Activated T-cell treated with anti-CD3 and anti-CD28 coated beads, Interleukin-2, amount 50 U/mL, for 4 hours (primary cell): ENCODE data around the gene PITPNM3. TPM values are rescaled to one million over a fixed set of nuclear protein-coding genes. Genes with fewer than 3 reads are reported as not detected.

Experiments used
- ATAC-seq, 2 donors: fragments of 200-7000 bp; cut with Tn5 transposase; one replicate each; pipeline ENCODE4 v1.10.0; 2021
- DNase-seq: peaks from one replicate; pipeline ENCODE4 v3.0.0-alpha.2; 2020
- H3K27me3 Mint-ChIP-seq: one replicate; pipeline ENCODE4 v1.8.0; 2021; ENCODE audit warnings: low read depth, mixed read lengths
- H3K36me3 Mint-ChIP-seq: one replicate; pipeline ENCODE4 v1.8.0; 2022; ENCODE audit warnings: mixed read lengths; ENCODE audit not compliant: insufficient read depth
- H3K4me1 Mint-ChIP-seq: one replicate; pipeline ENCODE4 v1.8.0; 2021; ENCODE audit warnings: low read depth, mixed read lengths
- H3K4me3 Mint-ChIP-seq: one replicate; pipeline ENCODE4 v1.8.0; 2021; ENCODE audit warnings: mild to moderate bottlenecking, moderate library complexity, mixed read lengths
- H3K9me3 Mint-ChIP-seq: one replicate; pipeline ENCODE4 v1.8.0; 2021; ENCODE audit warnings: mixed read lengths
- total RNA-seq, 3 donors: library from RNA; stranded (reverse); gene quantifications; one replicate each; pipeline ENCODE4 v1.2.1, GENCODE V29; 2021

PITPNM3 gene
- total RNA-seq, 3 donors from 2014 or later = 0.33 to 0.58 (median 0.56) TPM

GRCh38 chr17:6534846-6535514 is 21.4 kb downstream of the PITPNM3 start:
- Mint-ChIP-seq H3K4me1 (no peaks in the 10 kb centered on the region), H3K27me3 (peaks cover 6% of the 10 kb centered on the region), H3K36me3 (no peaks in the 10 kb centered on the region), H3K4me3 (no peak overlapping the region), H3K9me3 (no peaks in the 10 kb centered on the region)
- DNase-seq (no peak), ATAC-seq (no peak)

- H3K27me3 Mint-ChIP-seq = peaks cover 3% of the 10 kb centered on the region
- DNase-seq = no peak
- no peak overlapping the region for H3K4me3 Mint-ChIP-seq
- ATAC-seq = no peak
- H3K4me1 Mint-ChIP-seq = no peaks in the 10 kb centered on the region
- H3K9me3 Mint-ChIP-seq = no peaks in the 10 kb centered on the region
- H3K36me3 Mint-ChIP-seq = no peaks in the 10 kb centered on the region
Measured at GRCh38 chr17:6532441-6532885, 23.9 kb downstream of the PITPNM3 start.

- DNase-seq = no peak
- no peaks in the 10 kb centered on the region for H3K4me1 Mint-ChIP-seq
- no peak for ATAC-seq
- no peaks in the 10 kb centered on the region for H3K9me3 Mint-ChIP-seq
- no peak overlapping the region for H3K4me3 Mint-ChIP-seq
- H3K36me3 Mint-ChIP-seq = no peaks in the 10 kb centered on the region
- peaks cover 3% of the 10 kb centered on the region for H3K27me3 Mint-ChIP-seq
Measured at GRCh38 chr17:6531575-6531974, 24.8 kb downstream of the PITPNM3 start.

- no peaks in the 10 kb centered on the region for H3K9me3 Mint-ChIP-seq
- H3K4me1 Mint-ChIP-seq = no peaks in the 10 kb centered on the region
- DNase-seq (no peak), ATAC-seq (no peak)
- H3K4me3 Mint-ChIP-seq = no peak overlapping the region
- no peaks in the 10 kb centered on the region for H3K36me3 Mint-ChIP-seq
- H3K27me3 Mint-ChIP-seq = peaks cover 3% of the 10 kb centered on the region
Measured at GRCh38 chr17:6530324-6530920, 25.9 kb downstream of the PITPNM3 start.

- DNase-seq = no peak
- Mint-ChIP-seq H3K36me3 (no peaks in the 10 kb centered on the region), H3K4me3 (no peak overlapping the region), H3K4me1 (no peaks in the 10 kb centered on the region), H3K9me3 (no peaks in the 10 kb centered on the region), H3K27me3 (peaks cover 3% of the 10 kb centered on the region)
- ATAC-seq = no peak
Measured at GRCh38 chr17:6528557-6528956, 27.8 kb downstream of the PITPNM3 start.

- Mint-ChIP-seq H3K27me3 (no peaks in the 10 kb centered on the region), H3K36me3 (no peaks in the 10 kb centered on the region), H3K4me3 (no peak overlapping the region), H3K9me3 (no peaks in the 10 kb centered on the region), H3K4me1 (no peaks in the 10 kb centered on the region)
- ATAC-seq = no peak
- DNase-seq = no peak
Measured at GRCh38 chr17:6526362-6527152, 29.8 kb downstream of the PITPNM3 start.

- no peak overlapping the region for H3K4me3 Mint-ChIP-seq
- DNase-seq (no peak), ATAC-seq (no peak)
- H3K27me3 Mint-ChIP-seq = no peaks in the 10 kb centered on the region
- H3K36me3 Mint-ChIP-seq = no peaks in the 10 kb centered on the region
- no peaks in the 10 kb centered on the region for H3K4me1 Mint-ChIP-seq
- no peaks in the 10 kb centered on the region for H3K9me3 Mint-ChIP-seq
Measured at GRCh38 chr17:6525731-6526130, 30.6 kb downstream of the PITPNM3 start.

- Mint-ChIP-seq H3K9me3 (no peaks in the 10 kb centered on the region), H3K4me3 (no peak overlapping the region), H3K4me1 (no peaks in the 10 kb centered on the region), H3K27me3 (no peaks in the 10 kb centered on the region), H3K36me3 (no peaks in the 10 kb centered on the region)
- no peak for DNase-seq
- ATAC-seq = no peak
Measured at GRCh38 chr17:6525141-6525540, 31.2 kb downstream of the PITPNM3 start.

GRCh38 chr17:6524520-6524919 is 31.8 kb downstream of the PITPNM3 start:
- ATAC-seq (no peak), DNase-seq (no peak)
- H3K27me3 Mint-ChIP-seq = no peaks in the 10 kb centered on the region

GRCh38 chr17:6523809-6524355 is 32.5 kb downstream of the PITPNM3 start:
- H3K27me3 Mint-ChIP-seq = no peaks in the 10 kb centered on the region
- ATAC-seq (no peak), DNase-seq (no peak)
- H3K4me1 Mint-ChIP-seq = no peaks in the 10 kb centered on the region
- no peak overlapping the region for H3K4me3 Mint-ChIP-seq
- no peaks in the 10 kb centered on the region for H3K36me3 Mint-ChIP-seq
- H3K9me3 Mint-ChIP-seq = no peaks in the 10 kb centered on the region

More at GRCh38 chr17:6524520-6524919, 31.8 kb downstream of the PITPNM3 start:
- no peaks in the 10 kb centered on the region for H3K9me3 Mint-ChIP-seq
- no peaks in the 10 kb centered on the region for H3K4me1 Mint-ChIP-seq
- no peaks in the 10 kb centered on the region for H3K36me3 Mint-ChIP-seq
- H3K4me3 Mint-ChIP-seq = no peak overlapping the region

- H3K27me3 Mint-ChIP-seq = no peaks in the 10 kb centered on the region
- H3K36me3 Mint-ChIP-seq = no peaks in the 10 kb centered on the region
- H3K4me1 Mint-ChIP-seq = no peaks in the 10 kb centered on the region
- H3K9me3 Mint-ChIP-seq = no peaks in the 10 kb centered on the region
- no peak for ATAC-seq
- no peak for DNase-seq
- no peak overlapping the region for H3K4me3 Mint-ChIP-seq
Measured at GRCh38 chr17:6523330-6523729, 33.0 kb downstream of the PITPNM3 start.

GRCh38 chr17:6521586-6521985 is 34.8 kb downstream of the PITPNM3 start:
- no peak for ATAC-seq
- Mint-ChIP-seq H3K4me3 (no peak overlapping the region), H3K4me1 (no peaks in the 10 kb centered on the region), H3K27me3 (no peaks in the 10 kb centered on the region), H3K9me3 (no peaks in the 10 kb centered on the region), H3K36me3 (no peaks in the 10 kb centered on the region)
- no peak for DNase-seq

- no peaks in the 10 kb centered on the region for H3K4me1 Mint-ChIP-seq
- no peaks in the 10 kb centered on the region for H3K9me3 Mint-ChIP-seq
- no peaks in the 10 kb centered on the region for H3K36me3 Mint-ChIP-seq
- no peak for DNase-seq
- no peak overlapping the region for H3K4me3 Mint-ChIP-seq
- peaks cover 6% of the 10 kb centered on the region for H3K27me3 Mint-ChIP-seq
- ATAC-seq = no peak
Measured at GRCh38 chr17:6517062-6517461, 39.3 kb downstream of the PITPNM3 start.

GRCh38 chr17:6514371-6514770 is 42.0 kb downstream of the PITPNM3 start:
- Mint-ChIP-seq H3K4me3 (no peak overlapping the region), H3K36me3 (no peaks in the 10 kb centered on the region), H3K27me3 (peaks cover 6% of the 10 kb centered on the region), H3K9me3 (no peaks in the 10 kb centered on the region), H3K4me1 (no peaks in the 10 kb centered on the region)
- DNase-seq (no peak), ATAC-seq (no peak)
